K562 (cell line): ENCODE data around the gene HOXB7. TPM values are rescaled to one million over a fixed set of nuclear protein-coding genes. Genes with fewer than 3 reads are reported as not detected.

ENCODE experiments used
- ARID1B ChIP-seq: fragments of 450-650 bp; IDR thresholded peaks from 2 replicates; pipeline ENCODE4 v1.6.1; 2016; ENCODE audit warnings: antibody characterized with exemption, mild to moderate bottlenecking, inconsistent platforms
- ARNT ChIP-seq, 2 experiments: fragments of 450-650 bp; IDR thresholded peaks; 2 replicates each; pipeline ENCODE4 v1.6.1; 2016; ENCODE audit warnings: mild to moderate bottlenecking in 1 of 2
- BRCA1 ChIP-seq, 2 experiments: fragments of 450-650 bp in 1 of 2; sonication (generic) in 1 of 2; formaldehyde crosslinking in 1 of 2; IDR thresholded peaks; 2 replicates each; pipeline versions ENCODE4 v1.5.0 to v1.6.1; 2017 to 2020; ENCODE audit warnings: mild to moderate bottlenecking in 1 of 2, missing genetic modification reagents in 1 of 2
- BRF2 ChIP-seq: IDR thresholded peaks from 3 replicates; pipeline ENCODE4 v1.6.1; 2011; ENCODE audit warnings: borderline replicate concordance, mild to moderate bottlenecking; ENCODE audit not compliant: insufficient read length, insufficient read depth
- MTA2 ChIP-seq: fragments of 450-650 bp; IDR thresholded peaks from 2 replicates; pipeline ENCODE4 v1.6.1; 2016; ENCODE audit warnings: low read depth
- NBN ChIP-seq: fragments of 450-650 bp; IDR thresholded peaks from 2 replicates; pipeline ENCODE4 v1.6.1; 2016; ENCODE audit warnings: low read depth, mild to moderate bottlenecking
- NFE2 ChIP-seq: IDR thresholded peaks from 2 replicates; pipeline ENCODE4 v1.6.1; 2014; ENCODE audit warnings: antibody characterized with exemption, low read depth
- RBM34 ChIP-seq: fragments of 200-400 bp; formaldehyde crosslinking; IDR thresholded peaks from 2 replicates; pipeline ENCODE4 v1.6.1; 2018; ENCODE audit warnings: low read length, borderline replicate concordance; ENCODE audit not compliant: insufficient read depth
- STAG1 ChIP-seq: sonication (generic); formaldehyde crosslinking; IDR thresholded peaks from 2 replicates; pipeline ENCODE4 v1.5.0; 2020; ENCODE audit warnings: missing genetic modification reagents, borderline replicate concordance
- ZNF197 ChIP-seq: fragments of 200-800 bp; sonication (Bioruptor generic); IDR thresholded peaks from 2 replicates; pipeline ENCODE4 v1.6.1; 2016; ENCODE audit warnings: low read depth, missing genetic modification characterization, missing compliant biosample characterization
- polyA plus RNA-seq, 8 experiments: library from polyadenylated mRNA; depleted of rRNA in 4 of 8; stranded (reverse) in 5 of 8; unstranded in 3 of 8; fragments of >200 nt; fragmentation: Nextera tagmentation in 2 of 8; fragmentation: Illumina TruSeq in 1 of 8; extraction: Ambion mirVana in 2 of 8; extraction: Trizol in 1 of 8; gene quantifications; 2 replicates each; pipeline versions ENCODE4 v1.2.1 to v1.2.3, GENCODE V29; 2011 to 2014; ENCODE audit warnings: inconsistent platforms in 1 of 8, missing spikeins in 1 of 8
- total RNA-seq, 7 experiments: library from RNA; depleted of rRNA in 6 of 7; stranded (reverse); fragments of >200 nt in 6 of 7; fragmentation: Illumina TruSeq in 2 of 7; extraction: Trizol in 2 of 7; gene quantifications; 2 replicates each; pipeline versions ENCODE4 v1.2.1 to v1.2.3, GENCODE V29; 2011 to 2021; ENCODE audit warnings: low replicate concordance in 1 of 7
- TF ChIP-seq, protein P1 (sequence below): fragments of 450-650 bp; IDR thresholded peaks from 2 replicates; pipeline ENCODE4 v1.6.1; 2016; ENCODE audit warnings: mild to moderate bottlenecking
- TF ChIP-seq, protein P2 (sequence below): fragments of 450-650 bp; IDR thresholded peaks from 2 replicates; pipeline ENCODE4 v1.6.1; 2016; ENCODE audit warnings: mild to moderate bottlenecking, moderate library complexity

The HOXB7 gene
- total and polyA plus RNA-seq, 9 of the 15 experiments (the other 6 are each of a cell fraction or from before 2014, with no cell fraction given), result 5.5 to 16.7 (median 8.3) TPM

DNA sequence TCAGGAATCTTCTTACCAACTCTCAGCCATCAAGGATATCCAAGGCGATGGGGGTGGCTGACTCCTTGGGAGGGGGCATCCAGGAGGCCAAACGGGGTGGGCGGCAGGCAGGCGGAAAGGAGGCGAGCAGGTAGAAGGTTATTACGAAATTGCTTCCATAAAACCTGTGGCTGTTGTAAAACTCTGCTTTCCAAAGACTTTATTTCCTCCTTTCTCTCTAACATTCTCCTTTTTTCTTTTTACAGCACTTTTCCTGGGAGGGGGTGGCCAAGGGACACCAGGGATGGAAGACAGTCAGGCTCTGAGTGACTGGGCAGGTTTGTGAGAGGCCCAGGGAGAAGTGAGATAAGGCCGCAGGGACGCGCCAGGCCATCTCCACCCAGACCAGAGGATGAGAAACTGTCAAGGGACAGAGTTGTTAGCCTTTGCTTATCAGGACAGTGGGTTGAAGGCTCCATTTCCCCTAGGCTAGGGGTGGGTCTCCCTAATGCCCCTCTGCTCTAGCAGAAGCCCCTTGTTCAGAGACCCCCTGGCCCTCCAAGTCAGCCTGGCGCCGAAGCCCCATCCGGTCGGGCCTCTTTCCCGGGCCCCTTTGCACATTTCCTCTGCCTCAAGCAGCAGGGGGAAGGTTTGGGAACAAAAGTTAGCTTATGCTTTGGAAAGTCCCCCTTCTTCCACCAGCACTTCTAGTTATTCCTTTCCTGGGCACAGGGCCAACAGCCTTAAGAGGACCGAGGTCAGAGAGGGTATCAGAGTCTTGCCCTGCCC, 20.3 kb upstream of the HOXB7 start (continued):
- no peak for TF ChIP-seq ZNF197 (CRISPR knock-in tag)
- no peak for TF ChIP-seq RBM34
- no peak for TF ChIP-seq BRF2
- TF ChIP-seq NBN, result peak; percentile 62; the same call in 1 of the 2 replicates
- peak; percentile 98 for TF ChIP-seq NFE2
- no peak for TF ChIP-seq STAG1 (CRISPR knock-in tag)
- TF ChIP-seq BRCA1 (IDR thresholded peaks at IDR 0.05), result no peak
- no peak for TF ChIP-seq BRCA1 (CRISPR knock-in tag; IDR thresholded peaks at IDR 0.05)
- TF ChIP-seq ARNT (IDR thresholded peaks at IDR 0.05), result peak; percentile 29 to 32; a peak in 2 of 4 replicates
- TF ChIP-seq MTA2, result peak; percentile 46
- peak; percentile 90 for TF ChIP-seq ARID1B
- TF ChIP-seq, protein P1, sequence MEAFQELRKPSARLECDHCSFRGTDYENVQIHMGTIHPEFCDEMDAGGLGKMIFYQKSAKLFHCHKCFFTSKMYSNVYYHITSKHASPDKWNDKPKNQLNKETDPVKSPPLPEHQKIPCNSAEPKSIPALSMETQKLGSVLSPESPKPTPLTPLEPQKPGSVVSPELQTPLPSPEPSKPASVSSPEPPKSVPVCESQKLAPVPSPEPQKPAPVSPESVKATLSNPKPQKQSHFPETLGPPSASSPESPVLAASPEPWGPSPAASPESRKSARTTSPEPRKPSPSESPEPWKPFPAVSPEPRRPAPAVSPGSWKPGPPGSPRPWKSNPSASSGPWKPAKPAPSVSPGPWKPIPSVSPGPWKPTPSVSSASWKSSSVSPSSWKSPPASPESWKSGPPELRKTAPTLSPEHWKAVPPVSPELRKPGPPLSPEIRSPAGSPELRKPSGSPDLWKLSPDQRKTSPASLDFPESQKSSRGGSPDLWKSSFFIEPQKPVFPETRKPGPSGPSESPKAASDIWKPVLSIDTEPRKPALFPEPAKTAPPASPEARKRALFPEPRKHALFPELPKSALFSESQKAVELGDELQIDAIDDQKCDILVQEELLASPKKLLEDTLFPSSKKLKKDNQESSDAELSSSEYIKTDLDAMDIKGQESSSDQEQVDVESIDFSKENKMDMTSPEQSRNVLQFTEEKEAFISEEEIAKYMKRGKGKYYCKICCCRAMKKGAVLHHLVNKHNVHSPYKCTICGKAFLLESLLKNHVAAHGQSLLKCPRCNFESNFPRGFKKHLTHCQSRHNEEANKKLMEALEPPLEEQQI, result no peak
- TF ChIP-seq, protein P2, sequence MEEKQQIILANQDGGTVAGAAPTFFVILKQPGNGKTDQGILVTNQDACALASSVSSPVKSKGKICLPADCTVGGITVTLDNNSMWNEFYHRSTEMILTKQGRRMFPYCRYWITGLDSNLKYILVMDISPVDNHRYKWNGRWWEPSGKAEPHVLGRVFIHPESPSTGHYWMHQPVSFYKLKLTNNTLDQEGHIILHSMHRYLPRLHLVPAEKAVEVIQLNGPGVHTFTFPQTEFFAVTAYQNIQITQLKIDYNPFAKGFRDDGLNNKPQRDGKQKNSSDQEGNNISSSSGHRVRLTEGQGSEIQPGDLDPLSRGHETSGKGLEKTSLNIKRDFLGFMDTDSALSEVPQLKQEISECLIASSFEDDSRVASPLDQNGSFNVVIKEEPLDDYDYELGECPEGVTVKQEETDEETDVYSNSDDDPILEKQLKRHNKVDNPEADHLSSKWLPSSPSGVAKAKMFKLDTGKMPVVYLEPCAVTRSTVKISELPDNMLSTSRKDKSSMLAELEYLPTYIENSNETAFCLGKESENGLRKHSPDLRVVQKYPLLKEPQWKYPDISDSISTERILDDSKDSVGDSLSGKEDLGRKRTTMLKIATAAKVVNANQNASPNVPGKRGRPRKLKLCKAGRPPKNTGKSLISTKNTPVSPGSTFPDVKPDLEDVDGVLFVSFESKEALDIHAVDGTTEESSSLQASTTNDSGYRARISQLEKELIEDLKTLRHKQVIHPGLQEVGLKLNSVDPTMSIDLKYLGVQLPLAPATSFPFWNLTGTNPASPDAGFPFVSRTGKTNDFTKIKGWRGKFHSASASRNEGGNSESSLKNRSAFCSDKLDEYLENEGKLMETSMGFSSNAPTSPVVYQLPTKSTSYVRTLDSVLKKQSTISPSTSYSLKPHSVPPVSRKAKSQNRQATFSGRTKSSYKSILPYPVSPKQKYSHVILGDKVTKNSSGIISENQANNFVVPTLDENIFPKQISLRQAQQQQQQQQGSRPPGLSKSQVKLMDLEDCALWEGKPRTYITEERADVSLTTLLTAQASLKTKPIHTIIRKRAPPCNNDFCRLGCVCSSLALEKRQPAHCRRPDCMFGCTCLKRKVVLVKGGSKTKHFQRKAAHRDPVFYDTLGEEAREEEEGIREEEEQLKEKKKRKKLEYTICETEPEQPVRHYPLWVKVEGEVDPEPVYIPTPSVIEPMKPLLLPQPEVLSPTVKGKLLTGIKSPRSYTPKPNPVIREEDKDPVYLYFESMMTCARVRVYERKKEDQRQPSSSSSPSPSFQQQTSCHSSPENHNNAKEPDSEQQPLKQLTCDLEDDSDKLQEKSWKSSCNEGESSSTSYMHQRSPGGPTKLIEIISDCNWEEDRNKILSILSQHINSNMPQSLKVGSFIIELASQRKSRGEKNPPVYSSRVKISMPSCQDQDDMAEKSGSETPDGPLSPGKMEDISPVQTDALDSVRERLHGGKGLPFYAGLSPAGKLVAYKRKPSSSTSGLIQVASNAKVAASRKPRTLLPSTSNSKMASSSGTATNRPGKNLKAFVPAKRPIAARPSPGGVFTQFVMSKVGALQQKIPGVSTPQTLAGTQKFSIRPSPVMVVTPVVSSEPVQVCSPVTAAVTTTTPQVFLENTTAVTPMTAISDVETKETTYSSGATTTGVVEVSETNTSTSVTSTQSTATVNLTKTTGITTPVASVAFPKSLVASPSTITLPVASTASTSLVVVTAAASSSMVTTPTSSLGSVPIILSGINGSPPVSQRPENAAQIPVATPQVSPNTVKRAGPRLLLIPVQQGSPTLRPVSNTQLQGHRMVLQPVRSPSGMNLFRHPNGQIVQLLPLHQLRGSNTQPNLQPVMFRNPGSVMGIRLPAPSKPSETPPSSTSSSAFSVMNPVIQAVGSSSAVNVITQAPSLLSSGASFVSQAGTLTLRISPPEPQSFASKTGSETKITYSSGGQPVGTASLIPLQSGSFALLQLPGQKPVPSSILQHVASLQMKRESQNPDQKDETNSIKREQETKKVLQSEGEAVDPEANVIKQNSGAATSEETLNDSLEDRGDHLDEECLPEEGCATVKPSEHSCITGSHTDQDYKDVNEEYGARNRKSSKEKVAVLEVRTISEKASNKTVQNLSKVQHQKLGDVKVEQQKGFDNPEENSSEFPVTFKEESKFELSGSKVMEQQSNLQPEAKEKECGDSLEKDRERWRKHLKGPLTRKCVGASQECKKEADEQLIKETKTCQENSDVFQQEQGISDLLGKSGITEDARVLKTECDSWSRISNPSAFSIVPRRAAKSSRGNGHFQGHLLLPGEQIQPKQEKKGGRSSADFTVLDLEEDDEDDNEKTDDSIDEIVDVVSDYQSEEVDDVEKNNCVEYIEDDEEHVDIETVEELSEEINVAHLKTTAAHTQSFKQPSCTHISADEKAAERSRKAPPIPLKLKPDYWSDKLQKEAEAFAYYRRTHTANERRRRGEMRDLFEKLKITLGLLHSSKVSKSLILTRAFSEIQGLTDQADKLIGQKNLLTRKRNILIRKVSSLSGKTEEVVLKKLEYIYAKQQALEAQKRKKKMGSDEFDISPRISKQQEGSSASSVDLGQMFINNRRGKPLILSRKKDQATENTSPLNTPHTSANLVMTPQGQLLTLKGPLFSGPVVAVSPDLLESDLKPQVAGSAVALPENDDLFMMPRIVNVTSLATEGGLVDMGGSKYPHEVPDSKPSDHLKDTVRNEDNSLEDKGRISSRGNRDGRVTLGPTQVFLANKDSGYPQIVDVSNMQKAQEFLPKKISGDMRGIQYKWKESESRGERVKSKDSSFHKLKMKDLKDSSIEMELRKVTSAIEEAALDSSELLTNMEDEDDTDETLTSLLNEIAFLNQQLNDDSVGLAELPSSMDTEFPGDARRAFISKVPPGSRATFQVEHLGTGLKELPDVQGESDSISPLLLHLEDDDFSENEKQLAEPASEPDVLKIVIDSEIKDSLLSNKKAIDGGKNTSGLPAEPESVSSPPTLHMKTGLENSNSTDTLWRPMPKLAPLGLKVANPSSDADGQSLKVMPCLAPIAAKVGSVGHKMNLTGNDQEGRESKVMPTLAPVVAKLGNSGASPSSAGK, result peak; percentile 21; the same call in 1 of the 2 replicates
